ENCODE data around the gene WDR88.
"Not testable (repeated sequence)": the region's sequence is repeated elsewhere in the genome, so short reads cannot be mapped to it uniquely, and the experiment has no call there.

Gene WDR88

DNA sequence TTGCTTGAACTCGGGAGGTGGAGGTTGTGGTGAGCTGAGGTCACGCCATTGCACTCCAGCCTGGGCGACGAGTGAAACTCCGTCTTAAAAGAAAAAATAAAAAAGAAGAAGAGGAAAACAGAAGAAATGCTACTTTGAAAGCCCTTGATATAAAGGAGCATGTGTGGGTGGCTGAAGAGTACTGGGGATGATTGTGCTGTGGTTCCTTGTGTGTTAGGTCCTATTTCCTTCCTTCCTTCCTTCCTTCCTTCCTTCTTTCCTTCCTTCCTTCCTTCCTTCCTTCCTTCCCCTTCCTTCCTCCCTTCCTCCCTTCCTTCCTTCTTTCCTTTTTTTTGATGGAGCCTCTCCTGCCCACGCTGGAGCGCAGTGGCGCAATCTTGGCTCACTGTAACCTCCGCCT lies 14.3 kb downstream of the WDR88 start:
- DNase-seq (ENCODE audit: insufficient read length, low spot score) (no peak), FAIRE-seq (no peak)
- TF ChIP-seq POLR2A (IDR thresholded peaks at IDR 0.05; ENCODE audit: low read depth, low read length) (no peak), POLR2AphosphoS5 (IDR thresholded peaks at IDR 0.05; ENCODE audit: low read depth, low read length) (no peak), PAX5 (IDR thresholded peaks at IDR 0.05; ENCODE audit: insufficient read depth, low read length, severe bottlenecking) (no peak), POU2F2 (IDR thresholded peaks at IDR 0.05; ENCODE audit: low read depth, low read length) (no peak), TAF1 (IDR thresholded peaks at IDR 0.05; ENCODE audit: low read depth, low read length) (no peak), SPI1 (IDR thresholded peaks at IDR 0.05; ENCODE audit: low read depth, low read length) (no peak)

DNA sequence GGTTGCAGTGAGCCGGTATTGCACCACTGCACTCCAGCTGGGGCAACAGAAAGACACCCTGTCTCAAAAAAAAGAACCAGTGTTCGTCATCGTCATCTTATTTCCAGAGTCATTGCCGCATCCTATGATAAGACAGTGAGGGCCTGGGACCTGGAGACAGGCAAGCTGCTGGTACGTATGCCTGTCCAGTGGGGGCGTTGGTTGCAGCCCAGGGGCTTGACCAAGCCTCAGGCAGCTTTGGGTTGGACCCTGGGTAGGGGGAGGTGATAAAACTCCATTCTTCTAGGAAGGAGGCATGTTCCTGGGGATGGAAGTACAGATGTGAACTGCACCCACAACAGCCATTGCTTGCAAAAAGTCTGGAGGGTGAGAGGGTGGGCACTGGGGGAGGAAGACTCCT lies 15.6 kb downstream of the WDR88 start:
- FAIRE-seq (no peak), DNase-seq (ENCODE audit: insufficient read length, low spot score) (no peak)
- TF ChIP-seq SPI1 (IDR thresholded peaks at IDR 0.05; ENCODE audit: low read depth, low read length) (no peak), TAF1 (IDR thresholded peaks at IDR 0.05; ENCODE audit: low read depth, low read length) (no peak), POLR2AphosphoS5 (IDR thresholded peaks at IDR 0.05; ENCODE audit: low read depth, low read length) (no peak), POU2F2 (IDR thresholded peaks at IDR 0.05; ENCODE audit: low read depth, low read length) (no peak), POLR2A (IDR thresholded peaks at IDR 0.05; ENCODE audit: low read depth, low read length) (no peak), PAX5 (IDR thresholded peaks at IDR 0.05; ENCODE audit: insufficient read depth, low read length, severe bottlenecking) (no peak)

- no peak for TF ChIP-seq SPI1 (IDR thresholded peaks at IDR 0.05; ENCODE audit: low read depth, low read length)
- TF ChIP-seq POLR2A (IDR thresholded peaks at IDR 0.05; ENCODE audit: low read depth, low read length), result no peak
- TF ChIP-seq PAX5 (IDR thresholded peaks at IDR 0.05; ENCODE audit: insufficient read depth, low read length, severe bottlenecking), result no peak
- TF ChIP-seq POLR2AphosphoS5 (IDR thresholded peaks at IDR 0.05; ENCODE audit: low read depth, low read length), result no peak
- no peak for TF ChIP-seq TAF1 (IDR thresholded peaks at IDR 0.05; ENCODE audit: low read depth, low read length)
- no peak for TF ChIP-seq POU2F2 (IDR thresholded peaks at IDR 0.05; ENCODE audit: low read depth, low read length)
- no peak for FAIRE-seq
- DNase-seq (ENCODE audit: insufficient read length, low spot score), result no peak
Measured at GRCh38 chr19:33150852-33151518, 19.1 kb downstream of the WDR88 start.

DNA sequence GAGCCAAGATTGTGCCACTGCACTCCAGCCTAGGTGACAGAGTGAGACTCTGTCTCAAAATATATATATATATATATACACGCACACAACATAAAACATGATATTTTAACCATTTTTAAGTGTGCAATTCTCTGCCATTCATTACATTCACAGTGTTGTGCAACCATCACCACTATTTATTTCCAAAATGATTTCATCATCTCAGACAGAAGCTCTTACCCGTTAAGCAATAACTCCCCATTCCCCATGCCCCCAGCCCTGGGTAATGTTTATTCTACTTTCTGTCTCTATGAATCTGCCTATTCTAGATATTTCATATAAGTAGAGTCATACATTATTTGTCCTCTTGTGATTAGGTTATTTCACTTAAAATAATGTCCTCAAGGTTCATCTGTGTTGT lies 20.3 kb downstream of the WDR88 start:
- FAIRE-seq (no peak), DNase-seq (ENCODE audit: insufficient read length, low spot score) (no peak)
- no peak for TF ChIP-seq POU2F2 (IDR thresholded peaks at IDR 0.05; ENCODE audit: low read depth, low read length)
- no peak for TF ChIP-seq POLR2AphosphoS5 (IDR thresholded peaks at IDR 0.05; ENCODE audit: low read depth, low read length)
- no peak for TF ChIP-seq SPI1 (IDR thresholded peaks at IDR 0.05; ENCODE audit: low read depth, low read length)
- TF ChIP-seq POLR2A (IDR thresholded peaks at IDR 0.05; ENCODE audit: low read depth, low read length), result no peak
- no peak for TF ChIP-seq PAX5 (IDR thresholded peaks at IDR 0.05; ENCODE audit: insufficient read depth, low read length, severe bottlenecking)
- TF ChIP-seq TAF1 (IDR thresholded peaks at IDR 0.05; ENCODE audit: low read depth, low read length), result no peak

GRCh38 chr19:33152625-33153024 lies 20.7 kb downstream of the WDR88 start:
- FAIRE-seq; DNase-seq (ENCODE audit: insufficient read length, low spot score): not testable (repeated sequence)

DNA sequence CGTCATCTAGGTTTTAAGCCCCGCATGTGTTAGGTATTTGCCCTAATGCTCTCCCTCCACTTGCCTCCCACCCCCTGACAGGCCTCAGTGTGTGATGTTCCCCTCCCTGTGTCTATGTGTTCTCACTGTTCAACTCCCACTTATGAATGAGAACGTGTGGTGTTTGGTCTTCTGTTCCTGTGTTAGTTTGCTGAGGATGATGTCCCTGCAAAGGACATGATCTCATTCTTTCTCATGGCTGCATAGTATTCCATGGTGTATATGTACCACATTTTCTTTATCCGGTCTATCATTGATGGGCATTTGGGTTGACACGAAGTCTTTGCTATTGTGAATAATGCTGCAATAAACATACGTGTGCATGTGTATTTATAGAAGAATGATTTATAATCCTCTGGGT lies 22.4 kb downstream of the WDR88 start:
- not testable (repeated sequence) for DNase-seq (ENCODE audit: insufficient read length, low spot score); FAIRE-seq

DNA sequence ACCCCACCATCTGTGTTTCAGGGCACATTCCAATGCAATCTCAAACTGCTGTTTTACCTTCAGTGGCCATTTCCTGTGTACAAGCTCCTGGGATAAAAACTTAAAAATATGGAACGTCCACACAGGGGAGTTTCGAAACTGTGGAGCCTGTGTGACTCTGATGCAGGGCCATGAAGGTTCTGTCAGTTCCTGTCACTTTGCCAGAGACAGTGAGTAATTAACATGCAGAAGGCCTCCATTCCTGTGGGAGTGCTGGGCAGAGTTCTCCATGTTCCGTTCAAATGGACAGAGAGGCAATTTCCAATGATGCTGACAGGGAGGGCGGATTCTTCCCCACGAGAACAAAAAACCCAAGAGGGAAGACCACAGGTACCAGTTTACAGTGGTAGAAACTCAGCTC lies 24.4 kb downstream of the WDR88 start:
- no peak for FAIRE-seq

GRCh38 chr19:33157906-33158305 lies 26.0 kb downstream of the WDR88 start:
- TF ChIP-seq POLR2AphosphoS5 (IDR thresholded peaks at IDR 0.05; ENCODE audit: low read depth, low read length), result no peak
- TF ChIP-seq TAF1 (IDR thresholded peaks at IDR 0.05; ENCODE audit: low read depth, low read length), result no peak
- no peak for TF ChIP-seq SPI1 (IDR thresholded peaks at IDR 0.05; ENCODE audit: low read depth, low read length)
- TF ChIP-seq POLR2A (IDR thresholded peaks at IDR 0.05; ENCODE audit: low read depth, low read length), result no peak
- TF ChIP-seq POU2F2 (IDR thresholded peaks at IDR 0.05; ENCODE audit: low read depth, low read length), result no peak
- TF ChIP-seq PAX5 (IDR thresholded peaks at IDR 0.05; ENCODE audit: insufficient read depth, low read length, severe bottlenecking), result no peak
- DNase-seq (ENCODE audit: insufficient read length, low spot score) (no peak), FAIRE-seq (no peak)

More for the DNA sequence above, 24.4 kb downstream of the WDR88 start:
- TF ChIP-seq POLR2A (IDR thresholded peaks at IDR 0.05; ENCODE audit: low read depth, low read length) (no peak), POU2F2 (IDR thresholded peaks at IDR 0.05; ENCODE audit: low read depth, low read length) (no peak), TAF1 (IDR thresholded peaks at IDR 0.05; ENCODE audit: low read depth, low read length) (no peak), POLR2AphosphoS5 (IDR thresholded peaks at IDR 0.05; ENCODE audit: low read depth, low read length) (no peak), PAX5 (IDR thresholded peaks at IDR 0.05; ENCODE audit: insufficient read depth, low read length, severe bottlenecking) (no peak), SPI1 (IDR thresholded peaks at IDR 0.05; ENCODE audit: low read depth, low read length) (no peak)
- no peak for DNase-seq (ENCODE audit: insufficient read length, low spot score)

DNA sequence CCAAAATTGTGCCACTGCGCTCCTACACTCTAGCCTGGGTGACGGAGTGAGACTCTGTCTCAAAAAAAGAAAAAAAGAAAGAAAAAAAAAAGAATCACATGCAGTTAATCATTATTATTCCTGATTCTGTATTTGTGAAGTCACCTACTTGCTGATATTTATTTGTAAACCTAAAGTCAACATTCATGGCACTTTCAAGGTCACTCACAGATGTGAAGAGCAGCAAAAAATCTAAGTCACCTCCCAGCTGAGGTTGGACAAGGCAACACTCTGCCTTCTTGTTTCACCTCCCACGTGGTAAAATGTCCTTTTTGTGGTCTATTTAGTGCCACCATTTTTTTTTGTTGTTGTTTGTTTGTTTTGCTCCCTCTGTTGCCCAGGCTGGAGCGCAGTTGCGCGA lies 26.5 kb downstream of the WDR88 start:
- DNase-seq (ENCODE audit: insufficient read length, low spot score) (no peak), FAIRE-seq (no peak)
- TF ChIP-seq POLR2A (IDR thresholded peaks at IDR 0.05; ENCODE audit: low read depth, low read length), result no peak

DNA sequence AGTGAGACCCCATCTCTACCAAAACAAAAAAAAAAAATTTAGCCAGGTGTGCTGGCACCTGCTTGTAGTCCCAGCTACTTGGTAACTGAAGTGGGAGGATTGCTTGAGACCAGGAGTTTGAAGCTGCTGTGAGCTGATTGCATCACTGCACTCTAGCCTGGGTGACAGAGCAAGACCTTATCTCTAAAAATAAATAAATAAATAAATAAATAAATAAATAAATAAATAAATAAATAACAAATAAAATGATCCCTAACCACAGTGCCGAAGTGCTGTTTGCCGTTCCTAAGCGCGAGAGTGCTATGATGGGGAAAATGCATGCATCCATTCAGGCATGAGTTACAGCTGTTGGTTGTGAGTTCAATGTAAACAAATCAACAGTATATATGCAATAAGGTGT lies 27.2 kb downstream of the WDR88 start:
- no peak for TF ChIP-seq SPI1 (IDR thresholded peaks at IDR 0.05; ENCODE audit: low read depth, low read length)
- TF ChIP-seq PAX5 (IDR thresholded peaks at IDR 0.05; ENCODE audit: insufficient read depth, low read length, severe bottlenecking), result no peak
- TF ChIP-seq POU2F2 (IDR thresholded peaks at IDR 0.05; ENCODE audit: low read depth, low read length), result no peak
- TF ChIP-seq TAF1 (IDR thresholded peaks at IDR 0.05; ENCODE audit: low read depth, low read length), result no peak
- TF ChIP-seq POLR2AphosphoS5 (IDR thresholded peaks at IDR 0.05; ENCODE audit: low read depth, low read length), result no peak
- no peak for TF ChIP-seq POLR2A (IDR thresholded peaks at IDR 0.05; ENCODE audit: low read depth, low read length)
- no peak for DNase-seq (ENCODE audit: insufficient read length, low spot score)
- no peak for FAIRE-seq

DNA sequence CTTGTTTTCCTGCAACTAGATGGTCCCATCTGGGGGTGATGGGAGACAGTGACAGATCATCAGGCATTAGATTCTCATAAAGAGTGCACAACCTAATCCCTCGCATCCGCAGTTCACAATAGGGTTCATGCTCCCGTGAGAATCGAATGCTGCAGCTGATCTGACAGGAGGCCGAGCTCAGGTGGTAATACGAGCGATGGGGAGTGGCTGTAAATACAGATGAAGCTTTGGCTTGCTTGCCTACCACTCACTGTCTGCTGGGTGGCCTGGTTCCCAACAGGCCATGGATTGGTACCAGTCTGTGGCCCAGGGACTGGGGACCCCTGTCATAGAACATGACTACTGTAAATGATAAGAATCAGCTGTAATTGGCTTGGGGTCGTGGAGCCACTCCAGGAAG lies 28.0 kb downstream of the WDR88 start:
- no peak for DNase-seq (ENCODE audit: insufficient read length, low spot score)
- TF ChIP-seq SPI1 (IDR thresholded peaks at IDR 0.05; ENCODE audit: low read depth, low read length) (no peak), POLR2A (IDR thresholded peaks at IDR 0.05; ENCODE audit: low read depth, low read length) (no peak), POU2F2 (IDR thresholded peaks at IDR 0.05; ENCODE audit: low read depth, low read length) (no peak), POLR2AphosphoS5 (IDR thresholded peaks at IDR 0.05; ENCODE audit: low read depth, low read length) (no peak), TAF1 (IDR thresholded peaks at IDR 0.05; ENCODE audit: low read depth, low read length) (no peak), PAX5 (IDR thresholded peaks at IDR 0.05; ENCODE audit: insufficient read depth, low read length, severe bottlenecking) (no peak)
- no peak for FAIRE-seq

Measured in GM12891 (cell line).